ENCODE data around the gene AP1S2. TPM values are rescaled to one million over a fixed set of nuclear protein-coding genes. Genes with fewer than 3 reads are reported as not detected.
A peak's percentile ranks its signal among the peaks of the same experiment; 100 is the strongest.

The AP1S2 gene
- polyA plus RNA-seq, 2 donors = 5.2 to 7.5 TPM

DNA sequence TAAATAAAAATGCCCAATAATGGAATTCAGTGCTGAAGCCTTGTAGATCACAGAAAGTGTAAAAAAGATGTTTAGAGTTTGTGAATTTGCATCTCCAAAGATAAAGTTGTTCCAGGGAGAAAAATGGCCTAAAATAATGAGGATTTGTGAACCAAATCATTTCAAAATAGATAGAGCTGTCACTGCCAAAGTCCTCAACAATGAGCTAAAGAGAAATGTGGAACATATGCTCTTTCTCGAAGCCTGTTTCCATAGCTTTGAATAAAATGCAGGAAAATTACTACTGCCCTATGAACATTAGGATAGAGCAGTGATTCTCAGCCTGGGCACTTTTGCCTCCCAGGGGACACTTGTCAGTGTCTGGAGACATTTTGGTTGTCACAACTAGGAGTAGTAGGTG, 3.4 kb upstream of the AP1S2 start:
- Histone ChIP-seq H3K4me3 (ENCODE audit: low read depth in 1 of 2, low read length in 2 of 2) (no peak overlapping the region), H3K36me3 (ENCODE audit: control insufficient read depth in 2 of 2, insufficient read depth in 2 of 2, low read length in 1 of 2) (no peaks in the 10 kb centered on the region), H3K27me3 (ENCODE audit: control insufficient read depth in 1 of 2, insufficient read depth in 2 of 2, low read length in 2 of 2) (peaks cover 0 to 2% of the 10 kb centered on the region in 2 donors), H3K9me3 (ENCODE audit: control insufficient read depth in 2 of 2, insufficient read depth in 1 of 2, low read depth in 1 of 2, low read length in 1 of 2) (no peaks in the 10 kb centered on the region), H3K27ac (ENCODE audit: low read depth in 2 of 2, low read length in 1 of 2) (no peak overlapping the region), H3K4me1 (ENCODE audit: control insufficient read depth in 2 of 2, insufficient read depth in 2 of 2, low read length in 1 of 2) (no peaks in the 10 kb centered on the region)
- WGBS, 2 donors = 83 to 89% methylated on average over 1 of the region's 1 CpG

DNA sequence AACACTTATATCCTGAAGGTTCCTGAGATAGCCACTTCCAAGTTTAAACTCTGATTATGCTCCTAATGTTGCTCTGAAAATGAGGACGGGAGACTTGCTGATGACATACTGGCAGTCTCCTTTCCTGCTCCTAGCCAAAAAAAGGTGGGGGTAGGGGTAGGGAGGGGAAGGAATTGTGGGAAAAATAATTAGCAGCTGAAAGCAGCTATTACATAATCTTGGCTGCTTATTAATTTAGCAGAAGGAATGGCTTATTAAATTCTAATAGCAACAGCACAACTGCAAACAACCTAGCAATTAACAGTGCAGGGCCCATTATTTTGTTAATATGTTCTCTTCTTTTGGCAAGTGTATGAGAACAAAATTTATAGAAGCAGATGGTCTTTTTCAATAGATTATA, 2.0 kb upstream of the AP1S2 start:
- no peaks in the 10 kb centered on the region for H3K36me3 ChIP-seq (ENCODE audit: control insufficient read depth in 2 of 2, insufficient read depth in 2 of 2, low read length in 1 of 2)
- peaks cover 0 to 2% of the 10 kb centered on the region in 2 donors for H3K27me3 ChIP-seq (ENCODE audit: control insufficient read depth in 1 of 2, insufficient read depth in 2 of 2, low read length in 2 of 2)
- H3K9me3 ChIP-seq (ENCODE audit: control insufficient read depth in 2 of 2, insufficient read depth in 1 of 2, low read depth in 1 of 2, low read length in 1 of 2) = no peaks in the 10 kb centered on the region
- no peak overlapping the region for H3K27ac ChIP-seq (ENCODE audit: low read depth in 2 of 2, low read length in 1 of 2)
- 19 to 37% methylated on average over 1 of the region's 1 CpG for WGBS, 2 donors
- H3K4me1 ChIP-seq (ENCODE audit: control insufficient read depth in 2 of 2, insufficient read depth in 2 of 2, low read length in 1 of 2) = no peaks in the 10 kb centered on the region
- no peak overlapping the region for H3K4me3 ChIP-seq (ENCODE audit: low read depth in 1 of 2, low read length in 2 of 2)

DNA sequence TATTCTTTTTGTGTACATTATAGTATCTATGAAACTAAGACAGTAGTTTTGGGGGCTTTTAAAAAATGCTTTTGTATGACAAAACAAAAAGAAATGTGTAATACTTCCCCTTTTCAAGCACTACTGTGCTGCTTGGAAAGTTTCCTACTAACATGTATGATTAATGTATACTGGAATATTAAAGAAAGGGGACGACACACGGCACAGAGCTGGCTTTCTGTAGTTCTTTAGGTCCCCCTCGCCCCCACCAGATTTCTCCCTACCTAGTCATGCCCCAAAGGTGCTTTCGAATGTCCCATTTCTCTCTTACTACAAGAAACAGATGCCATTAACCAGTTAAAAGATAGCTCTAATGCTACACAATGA, 1.6 kb upstream of the AP1S2 start:
- Histone ChIP-seq H3K4me3 (ENCODE audit: low read depth in 1 of 2, low read length in 2 of 2) (no peak overlapping the region), H3K27me3 (ENCODE audit: control insufficient read depth in 1 of 2, insufficient read depth in 2 of 2, low read length in 2 of 2) (peaks cover 0 to 2% of the 10 kb centered on the region in 2 donors), H3K4me1 (ENCODE audit: control insufficient read depth in 2 of 2, insufficient read depth in 2 of 2, low read length in 1 of 2) (no peaks in the 10 kb centered on the region), H3K27ac (ENCODE audit: low read depth in 2 of 2, low read length in 1 of 2) (no peak overlapping the region), H3K9me3 (ENCODE audit: control insufficient read depth in 2 of 2, insufficient read depth in 1 of 2, low read depth in 1 of 2, low read length in 1 of 2) (no peaks in the 10 kb centered on the region), H3K36me3 (ENCODE audit: control insufficient read depth in 2 of 2, insufficient read depth in 2 of 2, low read length in 1 of 2) (no peaks in the 10 kb centered on the region)
- 28 to 39% methylated on average over 4 of the region's 4 CpGs for WGBS, 2 donors

DNA sequence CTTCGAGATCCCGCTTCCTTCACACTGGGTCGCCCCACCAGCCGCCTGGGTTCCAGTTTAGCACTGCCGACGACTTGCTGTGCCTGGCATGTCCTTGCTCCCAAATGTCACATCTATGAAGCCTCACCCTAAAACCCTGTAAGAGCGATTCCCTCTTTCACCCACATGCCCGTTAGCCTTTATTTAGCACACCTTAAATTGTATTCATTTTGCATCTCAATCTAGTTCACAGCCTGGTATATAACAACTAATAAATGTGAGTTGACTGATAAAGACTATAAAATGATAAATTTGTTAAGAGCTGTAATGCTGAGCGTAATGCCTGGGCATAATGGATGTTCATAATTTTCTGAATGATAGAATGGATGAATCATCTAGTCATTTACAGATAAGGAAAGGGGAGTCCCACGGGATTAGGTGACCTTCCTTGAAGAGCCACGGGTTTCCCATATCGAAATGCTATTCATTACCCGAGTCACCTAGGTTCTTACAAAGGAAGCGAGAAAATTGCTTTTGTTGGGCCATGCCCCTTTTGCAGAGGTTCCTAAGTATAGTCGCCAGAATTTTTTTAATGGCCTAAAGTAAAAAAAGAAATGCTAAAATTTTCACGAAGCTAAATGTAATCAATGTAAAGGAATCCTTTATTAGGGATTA, 1.1 kb upstream of the AP1S2 start:
- H3K4me1 ChIP-seq (ENCODE audit: control insufficient read depth in 2 of 2, insufficient read depth in 2 of 2, low read length in 1 of 2) = no peaks in the 10 kb centered on the region
- peaks cover 0 to 2% of the 10 kb centered on the region in 2 donors for H3K27me3 ChIP-seq (ENCODE audit: control insufficient read depth in 1 of 2, insufficient read depth in 2 of 2, low read length in 2 of 2)
- H3K4me3 ChIP-seq (ENCODE audit: low read depth in 1 of 2, low read length in 2 of 2) = peak overlapping the region; percentile 60 to 74
- H3K27ac ChIP-seq (ENCODE audit: low read depth in 2 of 2, low read length in 1 of 2) = peak overlapping the region; percentile 90 to 94
- H3K36me3 ChIP-seq (ENCODE audit: control insufficient read depth in 2 of 2, insufficient read depth in 2 of 2, low read length in 1 of 2) = no peaks in the 10 kb centered on the region
- H3K9me3 ChIP-seq (ENCODE audit: control insufficient read depth in 2 of 2, insufficient read depth in 1 of 2, low read depth in 1 of 2, low read length in 1 of 2) = no peaks in the 10 kb centered on the region
- WGBS, 2 donors = 11 to 13% methylated on average over 16 of the region's 16 CpGs

DNA sequence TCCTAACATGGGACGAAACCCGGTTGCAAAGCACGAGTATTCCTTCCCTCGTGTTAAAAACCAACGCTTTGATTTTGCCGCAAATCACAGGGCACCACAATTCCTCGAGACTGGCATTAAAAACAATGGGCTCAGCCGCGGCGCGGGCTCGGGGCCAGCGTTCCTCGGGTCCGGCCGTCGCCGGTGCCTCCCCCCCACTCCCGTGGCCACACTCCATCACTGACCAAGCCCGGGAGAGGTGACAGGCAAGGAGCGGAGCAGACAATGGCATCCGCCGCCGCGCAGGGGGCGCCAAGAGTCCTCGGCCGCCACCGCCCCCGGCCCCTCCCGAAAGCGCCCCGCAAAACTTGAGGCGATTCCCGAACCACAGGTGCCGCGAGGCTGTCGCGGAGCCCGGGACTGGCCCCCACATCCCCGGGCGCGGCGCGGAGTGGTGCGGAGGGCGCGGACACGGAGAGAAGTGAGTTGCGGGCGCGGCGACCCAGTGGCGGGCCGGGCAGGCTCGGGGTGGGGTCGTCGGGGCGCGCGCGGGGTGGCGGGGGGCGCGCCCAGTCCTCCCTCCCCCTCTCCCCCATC, 445 bp downstream of the AP1S2 start:
- H3K27ac ChIP-seq (ENCODE audit: low read depth in 2 of 2, low read length in 1 of 2) = peak overlapping the region; percentile 59 to 79
- H3K36me3 ChIP-seq (ENCODE audit: control insufficient read depth in 2 of 2, insufficient read depth in 2 of 2, low read length in 1 of 2) = no peaks in the 10 kb centered on the region
- no peaks in the 10 kb centered on the region for H3K9me3 ChIP-seq (ENCODE audit: control insufficient read depth in 2 of 2, insufficient read depth in 1 of 2, low read depth in 1 of 2, low read length in 1 of 2)
- no peaks in the 10 kb centered on the region for H3K4me1 ChIP-seq (ENCODE audit: control insufficient read depth in 2 of 2, insufficient read depth in 2 of 2, low read length in 1 of 2)
- peaks cover 0 to 2% of the 10 kb centered on the region in 2 donors for H3K27me3 ChIP-seq (ENCODE audit: control insufficient read depth in 1 of 2, insufficient read depth in 2 of 2, low read length in 2 of 2)
- peak overlapping the region; percentile 63 to 74 for H3K4me3 ChIP-seq (ENCODE audit: low read depth in 1 of 2, low read length in 2 of 2)
- 0 to 1% methylated on average over 39 to 65 of the region's 65 CpGs for WGBS, 2 donors

DNA sequence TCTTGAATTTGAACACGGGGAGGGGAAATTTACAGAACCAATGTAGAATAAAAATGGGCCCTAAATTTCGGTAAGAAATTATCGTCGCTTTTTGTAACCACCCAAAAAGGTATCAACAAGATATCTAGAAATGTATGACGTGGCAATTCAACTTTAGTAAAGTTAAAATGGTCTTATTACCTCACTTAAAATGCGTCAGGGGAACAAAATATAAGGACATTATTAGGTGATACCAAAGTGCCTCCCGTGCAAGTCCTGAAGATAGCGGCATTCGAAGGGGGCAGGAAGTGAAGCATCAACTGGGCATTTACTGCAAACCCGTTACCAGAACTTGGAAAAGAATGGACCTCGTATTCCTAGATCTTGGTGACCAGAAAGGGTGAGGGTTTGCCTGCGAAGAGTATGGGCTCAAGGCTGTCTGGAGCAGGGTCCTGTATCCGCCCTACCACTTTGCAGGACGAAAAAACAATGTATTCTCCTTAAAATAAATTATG, 980 bp downstream of the AP1S2 start:
- peak overlapping the region in 1 of 2 donors; percentile 79 for H3K27ac ChIP-seq (ENCODE audit: low read depth in 2 of 2, low read length in 1 of 2)
- WGBS, 2 donors = 27 to 36% methylated on average over 14 of the region's 14 CpGs
- H3K9me3 ChIP-seq (ENCODE audit: control insufficient read depth in 2 of 2, insufficient read depth in 1 of 2, low read depth in 1 of 2, low read length in 1 of 2) = no peaks in the 10 kb centered on the region
- peaks cover 0 to 2% of the 10 kb centered on the region in 2 donors for H3K27me3 ChIP-seq (ENCODE audit: control insufficient read depth in 1 of 2, insufficient read depth in 2 of 2, low read length in 2 of 2)
- H3K36me3 ChIP-seq (ENCODE audit: control insufficient read depth in 2 of 2, insufficient read depth in 2 of 2, low read length in 1 of 2) = no peaks in the 10 kb centered on the region
- H3K4me1 ChIP-seq (ENCODE audit: control insufficient read depth in 2 of 2, insufficient read depth in 2 of 2, low read length in 1 of 2) = no peaks in the 10 kb centered on the region
- H3K4me3 ChIP-seq (ENCODE audit: low read depth in 1 of 2, low read length in 2 of 2) = peak overlapping the region; percentile 63 to 74

DNA sequence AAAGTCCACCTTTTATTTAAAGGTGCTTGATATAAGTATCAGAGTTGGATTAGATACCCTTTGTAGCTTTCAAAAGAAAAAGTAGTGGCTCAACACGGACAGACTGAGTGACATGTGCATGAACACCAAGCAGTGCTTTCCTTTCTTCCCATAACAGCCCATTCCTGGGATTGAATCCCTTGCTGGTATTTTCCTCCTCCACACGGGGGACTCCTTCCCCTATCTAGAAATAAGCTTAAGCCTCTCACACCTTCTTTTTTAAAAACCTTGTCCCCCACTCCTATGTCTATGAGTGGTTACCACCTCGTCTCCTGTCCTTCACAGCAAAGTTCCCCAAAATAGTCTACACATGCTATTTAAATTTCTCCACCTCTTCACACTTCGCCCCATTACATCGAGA, 5.1 kb downstream of the AP1S2 start:
- Histone ChIP-seq H3K4me3 (ENCODE audit: low read depth in 1 of 2, low read length in 2 of 2) (no peak overlapping the region), H3K27ac (ENCODE audit: low read depth in 2 of 2, low read length in 1 of 2) (no peak overlapping the region), H3K9me3 (ENCODE audit: control insufficient read depth in 2 of 2, insufficient read depth in 1 of 2, low read depth in 1 of 2, low read length in 1 of 2) (no peaks in the 10 kb centered on the region), H3K36me3 (ENCODE audit: control insufficient read depth in 2 of 2, insufficient read depth in 2 of 2, low read length in 1 of 2) (no peaks in the 10 kb centered on the region), H3K4me1 (ENCODE audit: control insufficient read depth in 2 of 2, insufficient read depth in 2 of 2, low read length in 1 of 2) (no peaks in the 10 kb centered on the region), H3K27me3 (ENCODE audit: control insufficient read depth in 1 of 2, insufficient read depth in 2 of 2, low read length in 2 of 2) (no peaks in the 10 kb centered on the region)
- 54 to 60% methylated on average over 5 of the region's 5 CpGs for WGBS, 2 donors

DNA sequence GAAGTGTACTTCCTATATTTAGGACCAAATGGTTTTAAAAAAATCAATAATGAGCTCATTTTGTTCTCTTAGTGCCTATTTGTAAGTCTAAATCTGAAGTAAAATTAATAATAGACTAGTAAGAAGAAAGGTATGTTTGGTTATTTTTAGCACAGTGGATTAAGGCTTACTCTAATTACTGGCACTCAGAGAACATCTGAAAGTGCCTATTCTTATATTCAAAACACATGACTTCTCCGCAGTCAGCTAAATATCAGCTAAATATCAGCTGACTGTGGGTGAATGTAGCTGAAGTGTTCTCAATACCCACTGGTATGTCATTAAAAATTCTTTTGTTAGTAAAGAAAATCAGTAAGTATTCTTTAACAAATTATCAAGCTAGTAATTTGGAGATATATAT, 6.0 kb downstream of the AP1S2 start:
- H3K27me3 ChIP-seq (ENCODE audit: control insufficient read depth in 1 of 2, insufficient read depth in 2 of 2, low read length in 2 of 2) = no peaks in the 10 kb centered on the region
- H3K9me3 ChIP-seq (ENCODE audit: control insufficient read depth in 2 of 2, insufficient read depth in 1 of 2, low read depth in 1 of 2, low read length in 1 of 2) = no peaks in the 10 kb centered on the region
- no peak overlapping the region for H3K27ac ChIP-seq (ENCODE audit: low read depth in 2 of 2, low read length in 1 of 2)
- no peaks in the 10 kb centered on the region for H3K4me1 ChIP-seq (ENCODE audit: control insufficient read depth in 2 of 2, insufficient read depth in 2 of 2, low read length in 1 of 2)
- H3K4me3 ChIP-seq (ENCODE audit: low read depth in 1 of 2, low read length in 2 of 2) = no peak overlapping the region
- no peaks in the 10 kb centered on the region for H3K36me3 ChIP-seq (ENCODE audit: control insufficient read depth in 2 of 2, insufficient read depth in 2 of 2, low read length in 1 of 2)
- 76 to 91% methylated on average over 1 of the region's 1 CpG for WGBS, 2 donors

DNA sequence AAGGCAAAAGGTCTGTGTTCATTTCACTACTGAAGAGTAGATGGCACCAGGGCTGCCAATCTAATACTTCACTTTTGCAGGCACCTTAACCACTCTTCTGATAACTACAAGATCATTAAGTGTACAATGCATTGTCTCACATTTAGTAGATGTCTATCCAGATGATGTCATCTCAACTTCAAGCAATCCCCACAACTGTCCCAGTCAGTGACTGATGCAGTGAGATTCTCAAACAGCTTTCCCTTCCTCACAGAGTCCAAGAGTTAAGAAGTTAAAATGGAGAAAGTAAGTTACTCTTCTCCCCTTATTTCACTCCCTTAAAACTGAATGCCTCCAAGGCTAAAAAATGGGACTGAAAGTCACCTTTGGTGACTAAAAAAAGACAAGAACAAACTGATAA, 10.7 kb downstream of the AP1S2 start:
- Histone ChIP-seq H3K27me3 (ENCODE audit: control insufficient read depth in 1 of 2, insufficient read depth in 2 of 2, low read length in 2 of 2) (no peaks in the 10 kb centered on the region), H3K9me3 (ENCODE audit: control insufficient read depth in 2 of 2, insufficient read depth in 1 of 2, low read depth in 1 of 2, low read length in 1 of 2) (no peaks in the 10 kb centered on the region), H3K36me3 (ENCODE audit: control insufficient read depth in 2 of 2, insufficient read depth in 2 of 2, low read length in 1 of 2) (no peaks in the 10 kb centered on the region), H3K4me1 (ENCODE audit: control insufficient read depth in 2 of 2, insufficient read depth in 2 of 2, low read length in 1 of 2) (no peaks in the 10 kb centered on the region), H3K27ac (ENCODE audit: low read depth in 2 of 2, low read length in 1 of 2) (no peak overlapping the region), H3K4me3 (ENCODE audit: low read depth in 1 of 2, low read length in 2 of 2) (no peak overlapping the region)
